Coronary artery (tissue), 2 donors: ENCODE measurements around the gene XPO4.
"Not testable (repeated sequence)": the region's sequence is repeated elsewhere in the genome, so short reads cannot be mapped to it uniquely, and the experiment has no call there.

Source experiments
- DNase-seq: peaks from one replicate; pipeline ENCODE4 v3.0.0-alpha.2; 2017; ENCODE audit warnings: low spot score
- H3K27ac ChIP-seq, 2 donors: fragments of 200-600 bp; sonication (generic); one replicate each; pipeline ENCODE4 v1.5.1; 2016 to 2019
- H3K4me3 ChIP-seq: fragments of 200-600 bp; sonication (generic); 2 replicates; pipeline ENCODE4 v1.5.1; 2016; ENCODE audit warnings: mild to moderate bottlenecking, moderate library complexity
- TF ChIP-seq, protein P1 (sequence below): fragments of 200-600 bp; sonication (generic); IDR thresholded peaks from one replicate; pipeline ENCODE4 v1.5.1; 2019; ENCODE audit warnings: antibody characterized with exemption

XPO4 gene

DNA sequence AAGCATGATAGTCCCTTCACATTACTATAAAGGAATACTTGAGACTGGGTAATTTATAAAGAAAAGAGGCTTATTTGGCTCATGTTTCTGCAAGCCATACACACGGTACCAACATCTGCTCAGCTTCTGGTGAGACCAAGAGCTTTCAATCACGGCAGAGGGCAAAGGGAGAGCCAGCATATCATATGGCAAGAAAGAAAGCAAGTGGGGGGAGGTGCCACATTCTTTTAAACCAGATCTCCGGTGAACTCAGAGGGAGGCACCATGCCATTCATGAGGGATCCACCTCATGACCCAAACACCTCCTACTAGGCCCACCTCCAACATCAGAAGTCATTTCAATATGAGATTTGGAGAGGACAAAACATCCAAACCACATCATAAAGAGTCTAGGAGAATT lies 20.3 kb downstream of the XPO4 start:
- H3K27ac ChIP-seq = no peak overlapping the region
- DNase-seq = no peak

DNA sequence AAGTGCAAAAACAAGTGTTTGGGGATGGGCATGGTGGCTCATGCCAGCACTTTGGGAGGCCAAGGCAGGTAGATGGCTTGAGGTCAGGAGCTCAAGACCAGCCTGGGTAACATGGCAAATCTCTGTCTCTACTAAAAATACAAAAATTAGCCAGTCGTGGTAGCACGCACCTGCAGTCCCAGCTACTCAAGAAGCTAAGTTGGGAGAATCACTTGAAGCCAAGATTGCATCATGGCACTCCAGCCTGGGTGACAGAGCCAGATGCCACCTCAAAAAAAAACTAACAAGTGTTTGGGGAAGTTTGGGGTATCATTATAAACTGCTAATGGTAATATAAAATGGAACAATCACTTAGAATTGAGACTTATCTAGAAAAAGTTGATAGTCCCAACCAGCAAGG lies 24.6 kb downstream of the XPO4 start:
- no peak overlapping the region for H3K27ac ChIP-seq
- TF ChIP-seq, protein P1, sequence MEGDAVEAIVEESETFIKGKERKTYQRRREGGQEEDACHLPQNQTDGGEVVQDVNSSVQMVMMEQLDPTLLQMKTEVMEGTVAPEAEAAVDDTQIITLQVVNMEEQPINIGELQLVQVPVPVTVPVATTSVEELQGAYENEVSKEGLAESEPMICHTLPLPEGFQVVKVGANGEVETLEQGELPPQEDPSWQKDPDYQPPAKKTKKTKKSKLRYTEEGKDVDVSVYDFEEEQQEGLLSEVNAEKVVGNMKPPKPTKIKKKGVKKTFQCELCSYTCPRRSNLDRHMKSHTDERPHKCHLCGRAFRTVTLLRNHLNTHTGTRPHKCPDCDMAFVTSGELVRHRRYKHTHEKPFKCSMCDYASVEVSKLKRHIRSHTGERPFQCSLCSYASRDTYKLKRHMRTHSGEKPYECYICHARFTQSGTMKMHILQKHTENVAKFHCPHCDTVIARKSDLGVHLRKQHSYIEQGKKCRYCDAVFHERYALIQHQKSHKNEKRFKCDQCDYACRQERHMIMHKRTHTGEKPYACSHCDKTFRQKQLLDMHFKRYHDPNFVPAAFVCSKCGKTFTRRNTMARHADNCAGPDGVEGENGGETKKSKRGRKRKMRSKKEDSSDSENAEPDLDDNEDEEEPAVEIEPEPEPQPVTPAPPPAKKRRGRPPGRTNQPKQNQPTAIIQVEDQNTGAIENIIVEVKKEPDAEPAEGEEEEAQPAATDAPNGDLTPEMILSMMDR = no peak
- no peak for DNase-seq
- H3K4me3 ChIP-seq = no peak overlapping the region

More for the DNA sequence above, 20.3 kb downstream of the XPO4 start:
- TF ChIP-seq, protein P1 = no peak
- no peak overlapping the region for H3K4me3 ChIP-seq

DNA sequence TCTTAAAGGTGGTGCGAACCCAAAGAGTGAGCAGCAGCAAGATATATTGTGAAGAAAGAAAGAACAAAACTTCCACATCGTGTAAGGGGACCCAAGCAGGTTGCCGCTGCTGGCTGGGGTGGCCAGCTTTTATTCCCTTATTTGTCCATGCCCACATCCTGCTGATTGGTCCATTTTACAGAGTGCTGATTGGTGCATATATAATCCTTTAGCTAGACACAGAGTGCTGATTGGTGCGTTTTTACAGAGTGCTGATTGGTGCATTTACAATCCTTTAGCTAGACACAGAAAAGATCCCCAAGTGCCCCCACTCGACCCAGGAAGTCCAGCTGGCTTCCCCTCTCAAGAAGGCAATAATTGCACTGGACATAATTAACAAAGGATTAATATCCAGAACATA lies 25.7 kb downstream of the XPO4 start:
- not testable (repeated sequence) for H3K4me3 ChIP-seq, H3K27ac ChIP-seq, DNase-seq

DNA sequence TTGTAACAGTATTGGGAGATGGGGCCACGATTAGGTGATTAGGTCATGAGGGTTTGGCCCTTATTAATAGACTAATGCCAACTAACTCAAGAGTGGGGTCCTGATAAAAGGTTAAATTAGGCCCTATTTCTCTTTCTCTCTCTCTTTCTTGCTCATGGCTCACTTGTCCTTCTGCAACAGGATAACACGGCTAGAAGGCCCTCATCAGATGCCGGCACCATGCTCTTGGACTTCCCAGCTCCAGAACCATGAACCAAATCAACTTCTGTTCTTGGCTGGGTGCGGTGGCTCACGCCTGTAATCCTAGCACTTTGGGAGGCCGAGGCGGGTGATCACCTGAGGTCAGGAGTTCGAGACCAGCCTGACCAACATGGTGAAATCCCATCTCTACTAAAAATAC lies 28.1 kb downstream of the XPO4 start:
- H3K27ac ChIP-seq, DNase-seq, H3K4me3 ChIP-seq: not testable (repeated sequence)

DNA sequence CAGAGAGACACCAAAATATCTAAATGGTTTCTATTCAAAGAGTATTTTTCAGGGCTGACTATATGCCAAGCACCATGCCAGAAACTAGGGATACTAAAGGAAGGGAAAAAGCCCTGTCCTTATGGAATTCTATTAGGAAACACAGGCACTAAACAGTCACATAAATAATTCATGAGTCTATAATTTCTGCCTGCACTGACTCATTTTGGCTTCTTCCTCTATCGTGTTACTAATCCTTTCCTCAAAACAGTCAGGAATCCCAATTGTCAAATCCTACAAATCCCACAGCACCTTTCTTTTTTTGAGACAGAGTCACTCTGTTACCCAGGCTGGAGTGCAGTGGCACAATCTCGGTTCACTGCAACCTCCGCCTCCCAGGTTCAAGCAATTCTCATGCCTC lies 29.2 kb downstream of the XPO4 start:
- no peak overlapping the region for H3K4me3 ChIP-seq
- TF ChIP-seq, protein P1 = no peak
- no peak overlapping the region for H3K27ac ChIP-seq
- no peak for DNase-seq

DNA sequence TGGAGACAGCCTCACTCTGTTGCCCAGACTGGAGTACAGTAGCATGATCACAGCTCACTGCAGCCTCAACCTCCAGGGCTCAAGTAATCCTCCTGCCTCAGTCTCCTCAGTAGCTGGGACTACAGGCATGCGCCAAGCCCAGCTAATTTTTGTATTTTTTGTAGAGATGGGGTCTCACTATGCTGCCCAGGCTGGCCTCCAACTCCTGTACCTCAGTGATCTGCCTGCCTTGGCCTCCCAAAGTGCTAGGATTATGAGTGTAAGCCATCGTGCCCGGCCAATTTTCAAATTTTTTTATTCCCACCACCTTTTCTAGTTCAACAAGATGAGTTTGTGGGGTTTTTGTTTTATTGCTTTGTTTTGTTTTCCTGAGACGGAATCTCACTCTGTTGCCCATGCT lies 31.7 kb downstream of the XPO4 start:
- TF ChIP-seq, protein P1 = no peak
- DNase-seq = no peak
- H3K27ac ChIP-seq = no peak overlapping the region

DNA sequence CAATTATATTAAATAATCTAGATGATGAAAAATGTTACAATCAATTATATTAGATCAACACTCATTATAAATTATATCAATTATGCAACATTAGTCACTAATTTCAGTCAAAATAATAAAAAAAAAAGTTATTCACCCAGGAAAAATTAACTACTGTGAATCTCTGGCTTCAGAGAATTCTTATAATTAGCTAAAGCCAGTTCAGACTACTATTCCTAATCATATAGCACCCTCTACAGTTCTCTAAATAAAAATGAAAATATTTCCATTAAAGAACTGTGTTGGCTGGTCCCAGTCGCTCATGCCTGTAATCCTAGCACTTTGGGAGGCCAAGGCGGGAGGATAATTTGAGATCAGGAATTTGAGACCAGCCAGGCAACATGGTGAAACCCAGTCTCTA lies 33.0 kb downstream of the XPO4 start:
- DNase-seq = no peak
- Histone ChIP-seq H3K27ac (no peak overlapping the region), H3K4me3 (no peak overlapping the region)
- TF ChIP-seq, protein P1 = no peak

More for the DNA sequence above, 31.7 kb downstream of the XPO4 start:
- H3K4me3 ChIP-seq = no peak overlapping the region

DNA sequence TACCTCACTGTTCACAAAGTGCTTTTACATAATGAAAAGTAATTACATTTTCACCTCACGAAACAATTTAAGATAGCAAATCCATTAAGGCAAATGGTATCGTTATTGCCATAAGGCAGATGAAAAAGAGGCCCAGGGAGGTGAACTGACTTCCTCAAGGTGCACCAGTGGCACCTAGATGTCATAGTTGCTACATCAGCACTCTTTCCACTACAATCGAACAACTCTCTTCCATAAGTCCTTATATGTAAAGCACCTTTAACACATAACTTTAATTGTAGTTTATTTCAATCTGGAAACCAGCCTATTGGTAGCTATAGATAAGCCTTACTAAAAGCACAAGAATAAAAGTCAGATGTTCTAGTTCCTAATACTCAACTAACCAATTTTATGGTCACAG lies 35.1 kb downstream of the XPO4 start:
- TF ChIP-seq, protein P1 = no peak
- no peak overlapping the region for H3K27ac ChIP-seq
- no peak overlapping the region for H3K4me3 ChIP-seq
- DNase-seq = no peak

DNA sequence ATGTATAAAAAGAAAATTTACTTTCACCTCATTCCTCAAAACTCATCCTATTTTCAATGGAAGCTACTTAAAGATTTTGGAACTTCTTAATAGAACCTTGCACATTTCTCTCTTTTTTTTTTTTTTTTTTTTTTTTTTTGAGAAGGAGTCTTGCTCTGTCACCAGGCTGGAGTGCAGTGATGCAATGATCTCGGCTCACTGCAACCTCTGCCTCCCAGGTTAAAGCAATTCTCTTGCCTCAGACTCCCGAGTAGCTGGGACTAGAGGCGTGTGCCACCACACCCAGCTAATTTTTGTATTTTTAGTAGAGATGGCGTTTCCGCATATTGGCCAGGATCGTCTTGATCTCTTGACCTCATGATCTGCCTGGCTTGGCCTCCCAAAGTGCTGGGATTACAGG lies 40.9 kb downstream of the XPO4 start:
- not testable (repeated sequence) for H3K4me3 ChIP-seq, DNase-seq, H3K27ac ChIP-seq
